GM21723 (cell line): ENCODE results near the gene TYR.
"Not testable (repeated sequence)": the region's sequence is repeated elsewhere in the genome, so short reads cannot be mapped to it uniquely, and the experiment has no call there.

Experiments used
- ATAC-seq: cut with Tn5 transposase; IDR thresholded peaks from one replicate; pipeline ENCODE4 v1.9.1; 2021; ENCODE audit warnings: mild to moderate bottlenecking, moderate library complexity; ENCODE audit not compliant: unreplicated experiment

Gene TYR

GRCh38 chr11:89177691-89178231 lies at the start of gene TYR:
Gene TYR, plus strand, starts transcription at chr11:89177875. Its CDS starts 79 bp downstream, at chr11:89177954.
- no peak for ATAC-seq

DNA sequence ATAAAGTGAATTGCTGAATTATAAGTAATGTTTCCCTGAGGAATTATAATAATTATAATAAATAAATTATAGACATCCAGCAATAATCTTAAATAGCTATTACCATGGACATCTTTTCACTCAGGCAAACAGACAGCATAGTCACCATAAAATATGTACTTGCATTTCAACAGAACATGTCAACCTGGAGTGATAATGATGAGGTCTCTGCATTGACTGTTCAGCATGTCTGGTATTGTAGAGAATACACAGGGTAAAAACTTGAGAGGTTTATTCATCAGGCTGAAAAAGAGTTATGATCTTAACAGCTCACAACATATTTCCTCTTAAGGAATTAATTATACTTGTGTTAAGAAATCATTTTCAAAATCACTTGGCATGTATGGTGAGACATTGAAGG lies 41.1 kb upstream of the TYR start:
- ATAC-seq: no peak

DNA sequence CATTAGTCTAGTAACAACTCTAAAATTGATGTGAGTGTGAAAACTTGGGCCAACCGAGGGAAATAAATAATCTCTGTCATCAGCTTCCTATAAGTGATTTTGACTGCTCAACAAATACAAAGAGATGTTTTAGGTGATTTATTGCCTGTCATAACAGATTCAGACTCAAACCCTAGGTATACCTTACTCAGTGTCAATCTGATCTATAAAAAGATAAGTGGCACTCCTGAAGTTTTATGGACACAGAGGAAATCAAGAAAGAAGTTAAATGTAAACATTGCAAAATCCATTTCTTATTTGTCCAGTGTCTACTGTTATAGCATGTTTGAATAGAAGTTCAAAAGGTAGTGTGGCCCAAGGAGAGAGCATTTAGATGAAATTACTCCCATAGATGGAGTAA lies 30.4 kb upstream of the TYR start:
- ATAC-seq: no peak

DNA sequence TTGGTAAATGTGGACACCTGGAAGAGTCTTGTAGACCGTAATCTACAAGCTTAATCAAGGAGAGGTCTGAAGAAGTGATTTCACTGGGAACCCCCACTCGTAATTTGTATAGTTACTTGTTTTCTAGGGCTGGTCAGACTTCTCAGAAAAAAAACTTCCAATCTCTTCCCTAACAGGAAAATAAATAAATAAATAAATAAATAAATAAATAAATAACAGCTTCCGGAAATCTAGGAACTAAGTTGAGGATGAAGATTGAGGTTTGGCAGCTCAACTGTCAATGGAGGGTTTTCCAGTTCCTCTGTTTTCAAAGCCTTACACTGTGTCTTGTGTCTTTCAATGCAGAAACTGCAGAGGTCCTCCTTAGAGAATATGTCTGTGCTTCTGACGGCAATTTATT lies 17.7 kb upstream of the TYR start:
- no peak for ATAC-seq

DNA sequence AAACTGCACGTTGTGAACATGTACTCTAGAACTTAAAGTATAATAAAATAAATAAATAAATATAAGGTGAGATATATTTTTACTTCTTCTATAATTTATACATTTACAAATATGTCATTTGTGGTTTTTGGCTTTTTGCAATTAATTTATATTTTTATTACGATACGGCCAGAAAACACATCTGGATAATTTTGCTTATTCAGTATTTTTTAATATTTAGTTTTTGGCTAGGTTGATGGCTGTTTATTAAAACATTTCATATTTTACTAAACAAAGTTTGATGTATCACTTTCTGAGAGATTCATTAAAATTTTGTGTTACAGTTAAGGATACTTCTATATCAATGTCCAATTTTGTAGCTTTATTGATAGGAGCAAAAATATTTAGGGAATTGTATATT lies 15.7 kb upstream of the TYR start:
- ATAC-seq: no peak

DNA sequence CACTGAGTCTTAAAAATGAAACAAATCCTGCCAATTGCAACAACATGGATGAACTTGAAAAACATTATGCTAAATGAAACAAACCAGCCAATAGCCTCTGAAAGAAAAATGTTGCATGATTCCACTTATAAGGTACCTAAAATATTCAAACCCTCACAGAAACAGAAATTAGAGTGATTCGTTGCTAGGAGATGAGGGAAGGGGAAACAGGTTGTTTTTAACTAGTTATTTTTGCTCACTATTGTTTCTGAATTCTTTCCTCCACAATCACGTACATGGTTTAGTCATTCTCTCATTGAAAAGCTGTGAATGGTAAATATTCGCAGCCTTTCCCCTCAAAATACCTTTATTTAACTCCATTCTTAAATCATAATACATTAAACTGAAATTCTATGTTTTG lies 14.0 kb upstream of the TYR start:
- no peak for ATAC-seq

GRCh38 chr11:89168396-89168795 lies 9.3 kb upstream of the TYR start:
- ATAC-seq: no peak

GRCh38 chr11:89175796-89176195 lies 1.9 kb upstream of the TYR start:
- ATAC-seq: no peak

GRCh38 chr11:89176938-89177337 lies 737 bp upstream of the TYR start:
- no peak for ATAC-seq

- no peak for ATAC-seq
Observed at GRCh38 chr11:89181111-89181510, 3.4 kb downstream of the TYR start.

- ATAC-seq: no peak
Observed at GRCh38 chr11:89182773-89183518, 5.3 kb downstream of the TYR start.

DNA sequence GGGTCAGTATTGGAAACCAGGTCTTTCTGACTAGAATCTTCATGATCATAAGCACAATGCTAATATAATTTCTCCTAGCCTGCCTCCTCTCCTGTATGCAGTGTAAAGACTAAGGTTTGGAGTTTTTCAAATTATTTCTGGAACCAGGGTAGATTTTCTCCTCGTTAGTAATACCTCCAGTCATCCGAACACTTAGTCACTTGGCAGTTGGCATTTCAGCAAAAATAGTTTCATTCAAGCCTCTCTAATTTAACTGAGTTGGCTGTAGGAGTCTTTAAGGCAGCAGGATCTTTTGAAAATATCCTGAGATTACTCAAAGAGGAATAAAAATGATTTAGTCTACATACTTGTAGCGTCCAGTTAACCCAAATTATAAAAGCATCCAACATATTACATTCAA lies 6.3 kb downstream of the TYR start:
- no peak for ATAC-seq

- ATAC-seq: no peak
Observed at GRCh38 chr11:89189776-89190175, 12.1 kb downstream of the TYR start.

DNA sequence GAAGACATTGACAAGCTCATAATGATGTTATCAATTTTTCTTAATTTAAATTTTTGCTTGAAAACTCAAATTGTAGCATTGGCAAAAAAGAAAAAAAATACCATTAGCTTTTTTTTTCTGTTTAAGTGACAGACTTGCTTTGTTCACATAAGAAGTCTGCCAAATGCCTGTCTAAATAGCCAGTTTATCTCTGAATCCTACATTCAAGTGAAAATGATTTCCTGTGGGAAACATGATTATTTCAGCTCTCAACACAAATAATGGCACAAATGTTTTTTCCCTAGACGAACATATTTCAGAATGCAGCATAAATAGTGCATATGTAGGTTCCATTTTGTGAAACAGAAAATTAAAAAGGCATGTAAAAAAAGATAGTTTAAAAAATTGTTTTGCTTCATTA lies 23.5 kb downstream of the TYR start:
- ATAC-seq: no peak

DNA sequence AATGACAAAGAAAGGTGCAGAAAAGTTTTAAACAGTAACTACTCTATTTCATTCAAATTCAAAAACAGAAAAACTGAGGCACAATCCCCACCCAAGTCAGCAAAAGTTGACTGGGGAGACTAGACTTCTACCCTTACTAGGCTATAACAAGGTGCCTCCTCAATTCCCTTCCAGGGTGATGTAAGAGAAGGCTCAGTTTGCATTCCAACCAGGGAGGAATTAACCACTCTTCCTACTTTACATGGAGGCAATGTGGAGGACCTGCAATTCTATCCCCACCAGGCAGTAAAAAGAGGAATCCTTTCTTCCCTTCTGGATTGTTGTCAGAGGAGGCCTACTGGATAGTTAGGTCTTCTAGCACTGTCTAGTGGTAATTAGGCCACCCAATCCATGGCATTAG lies 26.1 kb downstream of the TYR start:
- ATAC-seq: no peak

DNA sequence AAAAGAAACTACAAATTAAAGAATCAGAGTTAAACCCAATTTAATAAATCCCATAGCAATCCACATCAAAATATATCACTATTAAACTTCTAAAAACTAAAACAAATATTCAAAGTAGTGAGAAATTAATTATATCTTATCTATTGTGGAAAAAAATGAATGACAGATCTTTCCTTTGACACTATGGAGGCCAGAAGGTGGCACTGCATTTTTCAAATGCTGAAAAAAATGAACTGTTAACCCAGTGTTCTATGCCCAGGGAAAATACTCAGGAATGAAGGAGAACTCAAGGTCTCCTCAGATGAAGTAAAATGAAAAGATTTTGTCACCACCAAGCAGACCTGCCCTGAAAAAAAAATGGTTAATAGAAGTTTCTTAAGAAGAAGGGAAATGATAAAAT lies 27.7 kb downstream of the TYR start:
- ATAC-seq: no peak

DNA sequence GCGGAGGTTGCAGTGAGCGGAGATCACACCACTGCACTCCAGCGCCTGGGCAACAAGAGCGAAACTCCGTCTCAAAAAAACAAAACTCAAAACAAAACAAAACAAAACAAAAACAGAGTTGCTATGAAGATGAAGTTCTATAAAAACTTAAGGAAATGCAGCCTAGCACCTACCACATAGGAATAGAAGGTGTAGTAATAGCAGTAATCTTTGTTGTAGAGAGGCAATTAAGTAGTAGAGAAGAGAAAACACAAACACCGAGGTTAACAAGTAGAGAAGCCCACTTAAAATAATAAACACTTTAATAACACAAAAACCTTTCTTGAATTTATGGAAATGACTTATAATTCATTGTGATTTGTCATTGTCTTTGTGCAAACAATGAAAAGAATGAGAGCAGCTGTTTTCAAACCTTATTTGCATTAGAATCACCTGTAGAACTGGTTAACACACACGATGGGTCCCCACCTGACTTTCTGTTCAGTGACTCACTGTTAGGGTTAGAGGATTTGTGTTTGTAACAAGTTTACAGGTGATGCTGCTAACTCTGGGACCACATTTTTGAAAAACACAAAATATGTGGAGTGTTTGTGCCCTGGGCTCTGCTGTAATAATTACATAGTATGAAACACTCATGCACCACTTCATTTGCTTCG lies 43.1 kb downstream of the TYR start:
- ATAC-seq: no peak

DNA sequence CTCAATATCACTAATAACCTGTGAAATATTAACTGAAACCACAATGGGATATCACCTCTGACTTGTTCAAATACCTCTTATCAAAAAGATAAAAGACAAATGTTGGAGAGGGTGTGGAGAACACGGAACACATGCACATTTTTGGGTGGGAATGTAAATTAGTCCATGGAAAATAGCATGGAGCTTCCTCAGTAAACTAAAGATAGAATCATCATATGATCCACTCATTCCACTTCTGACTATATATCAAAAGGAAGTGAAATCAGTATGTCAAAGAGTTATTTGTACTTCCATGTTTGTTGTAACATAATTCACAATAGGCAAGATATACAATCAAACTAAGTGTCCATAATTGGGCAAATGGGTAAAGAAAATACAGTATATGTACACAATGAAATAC lies 57.4 kb downstream of the TYR start:
- no peak for ATAC-seq

DNA sequence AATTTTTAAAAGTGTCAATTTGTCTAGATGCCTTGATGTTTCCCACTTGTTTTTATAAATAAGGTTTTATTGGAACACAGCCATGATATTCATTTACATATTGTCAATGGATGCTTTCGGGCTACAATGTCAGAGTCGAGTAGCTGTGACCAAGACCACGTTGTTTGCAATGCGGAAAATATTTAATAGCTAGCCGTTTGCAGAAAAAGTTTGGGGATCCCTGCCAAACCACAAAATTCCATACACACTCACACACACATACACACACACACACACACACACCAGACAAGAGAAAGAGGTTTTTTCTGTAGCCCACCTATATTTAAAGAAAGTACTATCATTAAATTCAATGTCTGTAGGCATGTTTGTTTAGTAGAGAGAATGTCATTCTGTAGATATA lies 58.3 kb downstream of the TYR start:
- ATAC-seq: no peak

DNA sequence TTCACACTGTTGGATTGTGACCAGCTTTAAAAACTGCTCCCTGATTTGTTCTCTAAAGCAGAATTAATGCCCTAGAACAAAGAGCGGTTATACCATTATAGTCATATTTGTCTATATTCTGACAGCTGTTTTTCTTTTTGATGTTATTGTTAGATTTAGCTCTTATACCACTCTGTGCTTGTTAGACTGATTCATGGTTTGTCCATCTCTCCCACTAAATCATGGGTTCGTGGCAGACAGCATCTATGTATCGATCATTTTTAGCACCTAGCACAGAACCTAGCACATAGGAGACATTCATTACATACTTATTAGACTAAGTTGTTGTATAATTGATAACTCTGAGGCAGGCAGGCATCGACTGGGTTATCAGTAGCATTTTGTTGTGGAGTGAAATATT lies 69.3 kb downstream of the TYR start:
- not testable (repeated sequence) for ATAC-seq

DNA sequence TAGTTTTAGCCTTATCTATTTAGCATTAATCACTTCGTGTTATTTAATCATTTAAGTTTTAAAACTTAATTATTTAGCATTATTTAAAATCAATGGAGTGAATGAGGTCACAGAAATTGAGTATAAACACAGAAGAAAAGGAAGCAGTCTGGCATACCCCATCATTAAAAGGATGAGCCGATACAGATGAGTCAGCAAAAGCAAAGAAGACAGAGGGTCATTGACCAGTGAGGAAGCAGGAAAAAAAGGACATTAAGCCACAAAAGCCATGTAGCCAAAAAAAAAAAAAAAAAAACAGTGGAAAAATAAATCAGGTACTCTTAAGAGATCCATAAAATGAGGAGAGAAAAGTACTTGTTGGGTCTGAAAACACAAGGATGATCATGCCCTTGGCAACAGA lies 71.5 kb downstream of the TYR start:
- ATAC-seq: no peak

DNA sequence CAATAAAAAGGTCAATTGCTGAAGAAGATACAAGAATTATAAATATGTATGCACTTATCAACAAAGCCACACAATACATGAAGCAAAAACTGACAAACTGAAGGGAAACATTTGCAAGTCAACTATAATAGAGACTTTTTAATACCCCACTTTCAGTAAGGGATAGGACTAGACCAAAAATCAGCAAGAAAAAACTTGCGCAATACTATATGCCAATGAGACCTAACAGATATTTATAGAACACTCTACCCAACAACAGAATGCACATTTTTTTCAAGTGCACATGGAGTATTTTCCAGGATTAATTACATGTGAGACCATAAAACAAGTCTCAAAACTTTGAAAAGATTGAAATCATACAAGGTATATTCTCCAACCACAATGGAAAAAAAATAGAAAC lies 83.8 kb downstream of the TYR start:
- ATAC-seq: not testable (repeated sequence)
